GM18870 (cell line): ENCODE measurements around the gene C12orf50.
A peak's percentile ranks its signal among the peaks of the same experiment; 100 is the strongest.
"Not testable (repeated sequence)": the region's sequence is repeated elsewhere in the genome, so short reads cannot be mapped to it uniquely, and the experiment has no call there.

Experiments
- ATAC-seq: cut with Tn5 transposase; IDR thresholded peaks from one replicate; pipeline ENCODE4 v1.9.1; 2021; ENCODE audit warnings: moderate library complexity; ENCODE audit not compliant: unreplicated experiment

Gene C12orf50

DNA sequence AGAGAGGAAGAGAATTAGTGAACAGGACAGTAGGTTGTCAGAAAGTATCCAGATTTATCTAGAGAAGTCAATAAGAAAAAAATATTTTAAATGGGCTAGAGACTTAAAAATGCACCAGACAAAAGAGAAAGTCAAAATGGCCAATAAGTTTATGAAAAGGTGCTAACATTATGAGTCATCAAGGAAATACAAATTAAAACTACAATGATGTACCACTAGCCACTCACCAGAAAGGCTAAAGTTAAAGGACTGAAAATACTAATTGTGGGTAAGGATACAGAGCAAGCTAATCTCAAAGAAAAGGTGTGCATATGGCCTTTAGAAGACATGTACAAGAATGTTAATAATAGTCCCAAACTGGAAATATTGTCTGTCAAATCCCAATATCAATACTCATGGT is 37.7 kb downstream of the C12orf50 start:
- peak; percentile 31 for ATAC-seq

DNA sequence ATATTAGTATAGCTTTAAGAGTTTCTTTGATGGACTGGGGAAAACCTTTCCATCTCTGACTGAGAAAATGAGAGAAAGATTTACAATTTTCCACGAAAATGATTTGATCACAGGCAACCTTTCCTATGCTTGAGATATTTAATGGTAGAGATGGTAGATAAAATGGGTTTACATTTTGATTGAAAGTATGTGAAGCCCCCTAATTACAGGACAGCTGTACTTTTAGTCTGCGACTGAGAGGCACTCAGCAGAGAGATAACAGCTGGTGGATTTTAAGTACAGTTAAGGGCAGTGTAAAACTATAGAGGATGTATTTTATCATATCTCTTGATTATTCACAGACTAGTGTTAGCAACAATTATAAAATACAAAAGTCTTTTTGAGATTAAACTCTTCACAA is 40.7 kb downstream of the C12orf50 start:
- ATAC-seq: no peak

DNA sequence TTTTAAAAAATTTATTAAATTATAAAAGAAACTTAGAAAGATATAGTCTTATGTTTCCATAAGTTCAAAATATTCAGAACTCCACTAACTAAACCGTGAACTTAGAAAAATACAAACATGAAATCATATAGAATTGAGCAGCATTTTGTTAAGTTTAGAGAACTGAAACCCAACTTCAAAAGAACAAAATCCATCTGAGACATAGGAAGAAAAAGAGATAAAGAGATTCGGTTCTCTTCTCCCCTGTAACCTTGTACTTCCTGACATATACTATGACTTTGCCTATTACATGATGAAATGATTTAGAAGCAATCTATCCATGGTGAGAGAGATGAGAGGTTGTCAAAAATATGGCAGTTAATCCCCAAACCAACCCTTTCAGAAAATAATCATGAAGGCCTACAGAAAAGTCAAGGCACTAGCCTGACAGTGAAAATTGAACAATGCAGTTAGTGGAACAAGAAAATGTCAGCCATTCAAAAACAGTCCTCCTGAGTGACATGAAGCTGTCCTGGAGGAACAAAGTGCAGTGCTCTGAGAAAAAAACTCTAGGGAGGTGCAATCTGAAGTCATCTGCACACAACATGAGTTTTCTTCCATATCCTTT is 44.0 kb downstream of the C12orf50 start:
- no peak for ATAC-seq

GRCh38 chr12:87982208-87982607 is 47.0 kb downstream of the C12orf50 start:
- no peak for ATAC-seq

- no peak for ATAC-seq
Measured at GRCh38 chr12:87981495-87981894, 47.7 kb downstream of the C12orf50 start.

GRCh38 chr12:87975879-87976278 is 53.3 kb downstream of the C12orf50 start:
- no peak for ATAC-seq

DNA sequence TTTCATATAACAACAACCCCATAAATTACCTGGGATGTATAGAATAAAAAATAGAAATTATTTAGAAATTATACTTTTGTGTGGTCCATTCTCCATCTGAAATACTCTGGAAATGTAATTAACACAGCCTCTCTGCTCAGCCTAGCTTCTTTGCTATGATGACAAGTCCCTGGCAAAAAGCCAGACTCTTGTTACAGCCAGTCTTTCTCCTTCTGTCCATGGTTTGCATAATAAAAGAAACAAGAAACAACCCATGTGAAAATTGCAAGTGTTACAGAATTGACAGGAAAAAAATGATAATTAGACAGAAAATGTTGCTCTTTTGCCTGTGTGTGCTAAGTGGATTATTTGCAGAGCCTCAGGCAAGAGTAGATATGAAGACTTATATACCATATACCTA is 61.3 kb downstream of the C12orf50 start:
- ATAC-seq: no peak

DNA sequence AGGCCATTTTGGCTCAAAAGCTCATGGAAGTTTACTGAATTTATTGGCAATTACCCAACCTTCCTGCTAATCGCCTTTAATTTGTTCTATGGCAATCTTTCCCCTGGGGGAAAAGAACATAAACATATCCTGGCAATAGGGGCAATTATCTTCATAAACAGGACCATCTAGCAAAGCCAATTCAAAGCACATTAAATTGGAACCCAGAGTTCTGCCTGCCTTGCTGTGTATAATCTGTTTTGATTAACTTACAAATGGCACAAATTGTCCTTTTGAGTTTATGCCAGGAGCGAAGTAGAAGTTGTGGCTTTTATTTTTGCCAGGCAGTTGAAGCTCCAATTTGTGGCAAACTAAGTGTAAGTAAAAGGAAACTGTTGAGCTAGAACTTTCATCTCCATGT is 68.6 kb downstream of the C12orf50 start:
- ATAC-seq: no peak

DNA sequence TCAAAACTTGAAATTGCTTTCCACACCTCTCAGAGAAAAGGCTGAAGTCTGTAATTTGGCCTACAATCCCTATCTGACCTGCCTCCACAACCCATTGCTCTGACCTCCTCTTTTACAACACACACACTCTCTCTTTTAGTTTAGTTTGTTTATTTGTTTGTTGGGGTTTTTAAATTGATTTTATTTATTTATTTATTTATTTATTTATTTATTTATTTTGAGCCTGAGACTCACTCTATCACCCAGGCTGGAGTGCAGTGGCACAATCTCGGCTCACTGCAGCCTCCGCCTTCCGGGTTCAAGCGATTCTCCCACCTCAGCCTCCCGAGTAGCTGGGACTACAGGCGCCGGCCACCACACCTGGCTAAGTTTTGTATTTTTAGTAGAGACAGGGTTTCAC is 75.2 kb downstream of the C12orf50 start:
- ATAC-seq: not testable (repeated sequence)

DNA sequence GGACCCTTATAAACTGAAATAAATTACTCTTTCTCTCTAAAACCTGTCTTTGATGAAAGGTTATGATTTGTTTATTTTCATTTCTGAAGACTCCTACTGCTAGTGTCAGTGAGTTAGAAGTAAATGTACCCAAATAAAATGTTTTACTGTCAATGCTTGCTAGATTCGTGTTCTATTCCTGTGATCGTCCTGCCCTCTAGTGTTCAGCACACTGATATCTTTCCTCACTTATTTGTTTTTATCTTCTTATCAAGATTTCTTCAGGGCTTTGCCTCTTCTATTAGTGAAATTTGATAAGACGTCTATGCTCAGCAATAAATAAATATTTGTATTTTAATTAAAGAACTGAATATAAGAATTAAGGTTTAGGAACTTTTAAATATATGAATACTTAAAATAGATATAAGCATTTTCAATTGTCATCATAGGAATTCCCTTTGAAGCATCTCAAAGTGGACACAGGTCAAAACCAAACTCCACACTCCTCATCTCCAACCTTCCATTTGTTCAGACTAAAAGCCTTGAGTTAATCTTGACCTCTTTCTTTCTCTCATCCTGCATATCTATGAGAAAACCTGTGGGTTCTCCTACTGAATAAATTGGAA is 75.8 kb downstream of the C12orf50 start:
- no peak for ATAC-seq

GRCh38 chr12:87952850-87953249 is 76.4 kb downstream of the C12orf50 start:
- no peak for ATAC-seq

DNA sequence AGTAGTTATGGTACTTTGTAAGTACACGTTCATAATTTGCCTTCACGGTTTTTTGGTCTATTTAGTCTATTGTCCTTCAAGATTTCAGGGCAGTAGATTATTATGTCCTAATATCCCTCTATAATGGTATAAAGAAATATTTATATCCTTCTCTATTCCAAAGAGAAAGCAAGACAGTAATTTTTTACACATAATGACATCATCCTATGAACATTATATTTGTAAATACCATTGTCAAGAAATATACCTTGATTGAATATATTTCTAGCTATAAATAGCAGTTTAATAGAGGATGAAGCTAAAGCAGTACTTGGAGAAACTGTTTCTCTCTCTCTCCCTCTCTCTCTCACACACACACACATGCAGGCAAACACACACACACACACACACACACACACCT is 77.0 kb downstream of the C12orf50 start:
- no peak for ATAC-seq

DNA sequence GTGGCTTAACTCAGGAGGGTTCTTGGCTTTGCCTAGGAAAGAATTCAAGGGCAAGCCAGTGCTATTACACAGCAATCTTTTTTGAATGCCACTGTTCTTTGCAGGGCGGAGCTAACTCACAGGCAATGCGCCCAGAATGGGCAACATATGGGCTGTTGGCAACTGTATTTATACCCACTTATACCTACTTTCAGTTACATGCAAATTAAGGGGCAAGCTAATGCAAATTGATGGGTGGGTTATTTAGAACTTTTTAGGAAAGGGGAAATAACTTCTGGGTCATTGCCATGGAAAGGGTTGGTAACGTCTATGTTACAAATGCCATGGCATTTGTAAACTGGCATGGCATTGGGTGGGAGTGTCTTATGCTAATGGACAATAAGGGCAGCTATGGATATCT is 85.4 kb downstream of the C12orf50 start:
- no peak for ATAC-seq

DNA sequence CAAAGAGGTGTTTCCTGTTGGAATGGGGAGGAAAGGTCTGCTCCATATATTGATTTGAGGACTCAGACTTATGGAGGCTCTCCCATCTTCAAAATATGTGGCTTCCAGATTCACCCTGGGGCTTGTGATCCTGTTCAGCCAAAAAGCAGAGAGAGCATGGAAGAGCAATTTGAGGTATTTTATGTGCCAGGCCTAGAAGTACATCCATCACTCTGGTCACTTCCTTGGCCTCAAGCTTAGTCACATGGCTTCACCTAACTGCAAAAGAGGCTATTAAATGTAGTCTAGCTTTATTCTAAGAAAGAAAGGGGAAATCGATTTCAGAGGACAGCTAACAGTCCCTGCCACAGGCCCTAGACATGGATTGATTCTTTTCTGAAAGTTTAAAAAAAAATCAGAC is 86.2 kb downstream of the C12orf50 start:
- no peak for ATAC-seq

GRCh38 chr12:87939182-87939581 is 90.0 kb downstream of the C12orf50 start:
- ATAC-seq: no peak

DNA sequence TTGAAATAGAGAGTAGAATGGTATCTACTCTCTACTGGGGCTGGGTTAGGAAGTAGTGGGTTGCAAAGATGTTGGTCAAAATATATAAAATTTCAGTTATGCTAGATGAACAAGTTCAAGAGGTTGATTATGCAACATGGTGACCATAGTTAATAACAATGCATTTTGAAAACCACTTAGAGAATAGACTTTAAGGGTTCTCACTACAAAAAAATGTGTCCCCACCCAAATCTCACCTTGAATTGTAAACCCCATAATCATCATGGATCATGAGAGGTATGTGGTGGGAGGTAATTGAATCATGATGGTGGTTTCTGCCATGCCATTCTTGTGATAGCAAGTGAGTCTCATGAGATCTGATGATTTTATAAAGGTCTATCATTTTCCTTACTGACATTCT is 94.0 kb downstream of the C12orf50 start:
- no peak for ATAC-seq

DNA sequence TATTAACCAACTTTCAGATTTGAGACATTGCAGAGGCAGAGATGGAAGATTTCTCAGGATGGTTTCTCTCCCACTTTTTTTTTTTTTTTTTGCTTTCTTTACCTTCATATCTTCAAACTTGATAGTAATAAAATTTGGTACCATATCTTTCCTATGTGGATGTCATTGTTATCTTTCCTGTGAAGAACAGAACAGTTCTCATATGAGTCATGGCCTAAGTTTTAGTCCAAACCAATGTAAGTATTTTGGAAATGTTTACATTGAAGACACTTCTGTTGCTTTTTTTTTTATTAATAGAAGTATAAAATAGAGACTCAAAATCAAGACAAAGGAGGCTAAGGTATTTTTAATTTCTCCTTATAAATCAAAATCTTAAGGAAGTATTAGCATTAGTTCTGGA is 95.2 kb downstream of the C12orf50 start:
- no peak for ATAC-seq

- ATAC-seq: no peak
Measured at GRCh38 chr12:87931812-87932211, 97.4 kb downstream of the C12orf50 start.

DNA sequence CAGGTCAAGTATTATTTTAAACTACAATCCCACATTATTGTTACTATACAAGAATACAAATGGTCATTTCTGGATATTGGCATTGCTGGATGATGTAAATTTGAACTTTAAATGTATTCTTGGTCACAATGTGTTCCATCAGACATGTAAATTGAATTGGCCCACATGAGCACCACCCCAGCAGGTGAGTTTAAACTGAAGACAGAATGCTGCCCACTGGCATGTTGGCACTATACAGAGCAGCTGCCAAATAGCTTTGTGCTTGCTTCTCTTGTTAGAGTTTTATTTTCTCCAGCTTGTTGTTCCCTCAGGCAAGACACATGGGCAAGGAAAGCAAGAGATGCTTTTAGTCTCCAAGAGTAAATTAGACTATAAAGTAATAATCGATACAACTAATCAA is 98.6 kb downstream of the C12orf50 start:
- ATAC-seq: no peak
